Effector memory CD4-positive, alpha-beta T cell (primary cell): ENCODE results near the gene RMND5A.
A peak's percentile ranks its signal among the peaks of the same experiment; 100 is the strongest.
"Not testable (repeated sequence)": the region's sequence is repeated elsewhere in the genome, so short reads cannot be mapped to it uniquely, and the experiment has no call there.

Experiments used
- DNase-seq, 3 donors: peaks; one replicate each; pipeline ENCODE4 v3.0.0-alpha.2; 2020
- H3K27ac ChIP-seq: 2 replicates; pipeline ENCODE4 v1.7.0; 2013; ENCODE audit warnings: mild to moderate bottlenecking, low read length, moderate library complexity; ENCODE audit not compliant: insufficient read depth, poor library complexity, severe bottlenecking
- H3K27me3 ChIP-seq: replicated peaks from 2 replicates; pipeline ENCODE4 v1.7.0; 2013; ENCODE audit warnings: mild to moderate bottlenecking, low read length; ENCODE audit not compliant: insufficient read depth, control insufficient read depth, poor library complexity, severe bottlenecking
- H3K36me3 ChIP-seq: 2 replicates; pipeline ENCODE4 v1.7.0; 2013; ENCODE audit warnings: mild to moderate bottlenecking, low read length, moderate library complexity; ENCODE audit not compliant: control insufficient read depth, insufficient read depth
- H3K4me1 ChIP-seq: 2 replicates; pipeline ENCODE4 v1.7.0; 2013; ENCODE audit warnings: low read length, mild to moderate bottlenecking; ENCODE audit not compliant: control insufficient read depth, insufficient read depth, poor library complexity, severe bottlenecking
- H3K4me3 ChIP-seq: 2 replicates; pipeline ENCODE4 v1.7.0; 2013; ENCODE audit warnings: low read length, low read depth, mild to moderate bottlenecking; ENCODE audit not compliant: insufficient read depth, poor library complexity, severe bottlenecking
- H3K9me3 ChIP-seq: 2 replicates; pipeline ENCODE4 v1.7.0; 2013; ENCODE audit warnings: mild to moderate bottlenecking, low read length, moderate library complexity; ENCODE audit not compliant: control insufficient read depth
- total RNA-seq, 3 donors: gene quantifications; one replicate each; lab custom pipeline; 2026; lab: John Stamatoyannopoulos, UW

Gene RMND5A
- 89.8 to 92.4 (median 90.4) reads per million in 3 donors for total RNA-seq

GRCh38 chr2:86719637-86720539, at the start of gene RMND5A:
Gene RMND5A (plus strand): TSS chr2:86720291. CDS start chr2:86720668, 377 bp downstream.
- not testable (repeated sequence) for H3K4me1 ChIP-seq, H3K9me3 ChIP-seq, H3K27me3 ChIP-seq, H3K36me3 ChIP-seq
- DNase-seq, result peak; percentile 87 to 91 (median 90)
- Histone ChIP-seq H3K27ac (peak within 1 kb of the TSS; percentile 62), H3K4me3 (peak within 1 kb of the TSS; percentile 53)

DNA sequence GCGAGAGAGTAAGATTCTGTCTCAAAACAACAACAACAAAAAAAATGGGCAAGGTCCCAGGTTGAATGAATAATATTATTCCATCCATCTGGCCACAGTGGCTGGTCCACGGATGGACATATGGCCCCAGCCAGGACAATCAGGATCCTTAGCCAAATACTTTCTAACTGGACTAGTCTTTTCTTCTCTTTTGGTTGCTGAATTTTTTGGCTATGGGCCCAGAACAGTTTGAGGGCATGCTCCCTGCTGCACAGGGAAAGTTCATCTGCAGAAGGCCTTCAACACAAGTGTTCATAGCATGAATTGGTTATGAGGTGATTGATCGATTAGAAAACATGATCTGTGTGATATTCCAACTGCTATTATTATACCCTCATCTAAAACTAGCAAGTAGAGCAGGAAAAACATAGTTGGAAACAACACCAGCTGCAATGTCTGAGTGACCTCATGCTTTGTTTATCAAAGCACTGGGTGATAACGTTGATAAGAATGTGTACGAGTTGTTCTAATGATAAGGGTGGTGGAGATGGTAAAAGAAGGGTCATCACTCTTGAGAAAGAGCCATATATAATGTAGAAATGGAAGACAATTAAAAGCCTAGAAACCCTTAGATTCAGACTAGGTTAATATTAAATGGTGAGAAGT, 48.6 kb upstream of the RMND5A start:
- DNase-seq, result no peak
- Histone ChIP-seq H3K9me3 (no peaks in the 10 kb centered on the region), H3K27ac (no peak overlapping the region), H3K4me3 (no peak overlapping the region), H3K36me3 (no peaks in the 10 kb centered on the region), H3K4me1 (no peaks in the 10 kb centered on the region), H3K27me3 (no peaks in the 10 kb centered on the region)

GRCh38 chr2:86672027-86672545, 48.0 kb upstream of the RMND5A start:
- no peaks in the 10 kb centered on the region for H3K9me3 ChIP-seq
- no peaks in the 10 kb centered on the region for H3K27me3 ChIP-seq
- no peak for DNase-seq
- H3K36me3 ChIP-seq, result no peaks in the 10 kb centered on the region
- H3K4me3 ChIP-seq, result no peak overlapping the region
- no peak overlapping the region for H3K27ac ChIP-seq
- H3K4me1 ChIP-seq, result no peaks in the 10 kb centered on the region

GRCh38 chr2:86673011-86673410, 47.1 kb upstream of the RMND5A start:
- no peak overlapping the region for H3K27ac ChIP-seq
- no peak for DNase-seq
- H3K9me3 ChIP-seq, result no peaks in the 10 kb centered on the region
- no peaks in the 10 kb centered on the region for H3K4me1 ChIP-seq
- H3K4me3 ChIP-seq, result no peak overlapping the region
- no peaks in the 10 kb centered on the region for H3K36me3 ChIP-seq
- no peaks in the 10 kb centered on the region for H3K27me3 ChIP-seq

DNA sequence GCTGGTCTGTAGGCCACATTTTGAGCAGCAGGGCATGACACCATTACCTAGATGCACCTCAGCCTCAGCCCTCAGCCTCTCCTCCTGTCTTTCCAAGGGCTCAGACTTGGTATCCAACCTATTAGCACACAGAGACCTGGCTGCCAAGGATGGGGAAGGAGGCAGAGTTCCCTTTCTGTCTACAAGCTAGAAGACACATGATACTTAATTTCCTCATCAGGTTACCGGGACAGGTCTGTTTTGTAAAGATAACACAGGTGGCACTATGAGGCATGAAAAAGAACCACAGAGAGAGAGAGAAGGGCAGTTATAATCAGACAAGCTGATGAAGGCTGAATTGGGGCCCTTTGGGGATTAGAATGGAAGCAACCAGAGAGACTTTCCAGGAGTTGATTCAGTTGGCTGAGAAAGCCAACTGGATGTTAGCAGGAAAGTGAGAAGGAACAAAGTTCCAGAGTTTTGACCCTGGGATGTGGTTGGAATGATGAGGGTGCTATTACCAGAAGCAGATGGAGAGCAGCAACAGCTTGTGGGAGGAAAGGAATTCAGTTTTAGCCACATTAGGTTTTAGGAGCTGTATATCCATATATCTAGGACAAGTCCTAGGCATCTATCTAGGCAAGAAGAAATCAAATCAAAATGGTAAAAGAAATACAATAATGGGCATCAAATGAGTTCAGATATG, 46.0 kb upstream of the RMND5A start:
- Histone ChIP-seq H3K27ac (no peak overlapping the region), H3K4me1 (no peaks in the 10 kb centered on the region), H3K36me3 (no peaks in the 10 kb centered on the region), H3K4me3 (no peak overlapping the region), H3K9me3 (no peaks in the 10 kb centered on the region), H3K27me3 (no peaks in the 10 kb centered on the region)
- no peak for DNase-seq

- Histone ChIP-seq H3K4me1 (no peaks in the 10 kb centered on the region), H3K36me3 (no peaks in the 10 kb centered on the region), H3K27me3 (no peaks in the 10 kb centered on the region), H3K27ac (no peak overlapping the region), H3K4me3 (no peak overlapping the region), H3K9me3 (no peaks in the 10 kb centered on the region)
- no peak for DNase-seq
These were observed 45.0 kb upstream of the RMND5A start for GRCh38 chr2:86675104-86675503.

- H3K36me3 ChIP-seq, result no peaks in the 10 kb centered on the region
- H3K27me3 ChIP-seq, result no peaks in the 10 kb centered on the region
- no peaks in the 10 kb centered on the region for H3K9me3 ChIP-seq
- no peaks in the 10 kb centered on the region for H3K4me1 ChIP-seq
- H3K27ac ChIP-seq, result no peak overlapping the region
- no peak for DNase-seq
- no peak overlapping the region for H3K4me3 ChIP-seq
These were observed 44.5 kb upstream of the RMND5A start for GRCh38 chr2:86675511-86676015.

DNA sequence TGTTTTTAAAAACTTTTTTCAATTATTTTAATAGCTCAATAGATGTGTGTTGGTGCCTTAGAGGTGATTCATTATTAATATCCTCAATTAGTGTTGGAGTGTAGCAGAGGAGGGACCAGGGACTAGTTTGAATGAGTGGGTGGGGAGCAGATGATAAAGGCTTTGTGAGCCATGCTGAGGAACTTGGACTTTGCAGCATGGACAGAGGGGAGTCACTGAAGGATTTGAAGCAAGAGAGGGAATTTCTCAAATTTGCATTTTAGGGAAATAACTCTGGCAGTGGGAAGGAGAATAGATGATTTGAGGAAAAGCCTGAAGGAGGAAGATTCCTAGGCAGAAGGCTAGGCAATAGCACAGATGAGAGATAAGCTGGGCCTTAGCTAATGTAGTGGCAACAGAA, 42.3 kb upstream of the RMND5A start:
- H3K4me3 ChIP-seq, result no peak overlapping the region
- H3K27ac ChIP-seq, result no peak overlapping the region
- no peaks in the 10 kb centered on the region for H3K9me3 ChIP-seq
- no peaks in the 10 kb centered on the region for H3K36me3 ChIP-seq
- no peak for DNase-seq
- H3K4me1 ChIP-seq, result no peaks in the 10 kb centered on the region
- H3K27me3 ChIP-seq, result no peaks in the 10 kb centered on the region

- Histone ChIP-seq H3K27ac (no peak overlapping the region), H3K4me1 (no peaks in the 10 kb centered on the region), H3K4me3 (no peak overlapping the region), H3K36me3 (no peaks in the 10 kb centered on the region), H3K9me3 (no peaks in the 10 kb centered on the region), H3K27me3 (no peaks in the 10 kb centered on the region)
- DNase-seq, result no peak
These were observed 41.1 kb upstream of the RMND5A start for GRCh38 chr2:86679036-86679435.
